Chondrocyte (in vitro differentiated cells): ENCODE results near the gene PLB1. TPM values are rescaled to one million over a fixed set of nuclear protein-coding genes. Genes with fewer than 3 reads are reported as not detected.
A peak's percentile ranks its signal among the peaks of the same experiment; 100 is the strongest.

Experiments
- DNase-seq: peaks from one replicate; pipeline ENCODE4 v3.0.0; 2021; ENCODE audit warnings: mixed read lengths, low spot score
- H3K27ac Mint-ChIP-seq: one replicate; pipeline ENCODE4 v1.8.0; 2021; ENCODE audit warnings: mild to moderate bottlenecking, moderate library complexity, mixed read lengths; ENCODE audit not compliant: unreplicated experiment
- H3K27me3 Mint-ChIP-seq: 2 replicates; pipeline ENCODE4 v1.8.0; 2021; ENCODE audit warnings: low read depth, mixed read lengths
- H3K36me3 Mint-ChIP-seq: 2 replicates; pipeline ENCODE4 v1.8.0; 2021; ENCODE audit warnings: low read depth, mixed read lengths
- H3K4me1 Mint-ChIP-seq: 2 replicates; pipeline ENCODE4 v1.8.0; 2021; ENCODE audit warnings: low read depth, mild to moderate bottlenecking, mixed read lengths
- H3K4me3 Mint-ChIP-seq: one replicate; pipeline ENCODE4 v1.8.0; 2021; ENCODE audit warnings: mild to moderate bottlenecking, moderate library complexity, mixed read lengths; ENCODE audit not compliant: unreplicated experiment
- H3K9me3 Mint-ChIP-seq: 2 replicates; pipeline ENCODE4 v1.8.0; 2021; ENCODE audit warnings: low read depth, mixed read lengths
- CTCF ChIP-seq: fragments of 200-600 bp; sonication (generic); IDR thresholded peaks from 2 replicates; pipeline ENCODE4 v1.5.0; 2021; ENCODE audit warnings: antibody characterized with exemption, mild to moderate bottlenecking, moderate library complexity
- total RNA-seq: library from RNA; stranded (reverse); gene quantifications from 3 replicates; pipeline ENCODE4 v1.2.1, GENCODE V29; 2021

The PLB1 gene
- total RNA-seq, 1 donor from 2014 or later = 4.4 TPM

GRCh38 chr2:28589746-28590463 lies 94.0 kb downstream of the PLB1 start:
- Mint-ChIP-seq H3K27me3 (no peaks in the 10 kb centered on the region), H3K36me3 (peaks cover 3% of the 10 kb centered on the region), H3K4me1 (peaks cover 34% of the 10 kb centered on the region), H3K4me3 (no peak overlapping the region), H3K9me3 (no peaks in the 10 kb centered on the region), H3K27ac (no peak overlapping the region)
- no peak for TF ChIP-seq CTCF
- DNase-seq = no peak

GRCh38 chr2:28590496-28591301 lies 94.8 kb downstream of the PLB1 start:
- Mint-ChIP-seq H3K27me3 (no peaks in the 10 kb centered on the region), H3K27ac (no peak overlapping the region), H3K4me3 (no peak overlapping the region), H3K4me1 (peaks cover 30% of the 10 kb centered on the region), H3K9me3 (no peaks in the 10 kb centered on the region), H3K36me3 (peaks cover 3% of the 10 kb centered on the region)
- no peak for TF ChIP-seq CTCF
- DNase-seq = peak; percentile 59

DNA sequence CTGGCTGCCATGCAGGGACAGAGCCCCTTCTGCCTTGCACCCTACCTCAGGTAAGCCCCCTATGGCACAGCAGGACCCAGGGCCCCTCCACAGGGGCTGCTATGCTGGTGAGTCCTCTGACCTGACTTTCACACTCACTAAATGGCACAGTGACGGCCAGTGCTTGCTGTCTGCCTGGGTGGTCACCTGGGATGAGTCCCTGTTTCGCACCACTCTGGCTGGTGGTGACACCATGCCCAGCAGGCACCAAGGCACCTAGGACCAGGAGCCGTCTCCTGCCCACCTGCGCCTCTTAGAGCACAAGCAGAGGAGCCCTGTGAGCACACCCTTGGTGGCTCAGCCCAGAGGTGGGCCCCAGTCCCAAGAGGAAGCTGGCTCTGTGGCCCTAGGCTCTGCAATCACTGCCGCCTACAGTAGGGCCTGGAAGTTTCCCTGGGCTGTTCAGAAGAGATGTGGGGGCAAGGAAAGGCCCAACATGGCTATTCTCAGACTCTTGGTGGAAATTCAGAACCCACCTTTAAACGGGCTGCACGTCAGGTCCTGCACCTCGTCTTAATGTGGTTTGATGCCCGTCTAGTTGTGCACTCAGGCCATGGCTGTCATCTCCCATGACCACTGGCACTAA lies 96.0 kb downstream of the PLB1 start:
- peaks cover 35% of the 10 kb centered on the region for H3K4me1 Mint-ChIP-seq
- no peak overlapping the region for H3K27ac Mint-ChIP-seq
- no peak for TF ChIP-seq CTCF
- peak; percentile 65 for DNase-seq
- H3K27me3 Mint-ChIP-seq = no peaks in the 10 kb centered on the region
- peaks cover 3% of the 10 kb centered on the region for H3K36me3 Mint-ChIP-seq
- peaks cover under 1% of the 10 kb centered on the region for H3K9me3 Mint-ChIP-seq
- H3K4me3 Mint-ChIP-seq = no peak overlapping the region

DNA sequence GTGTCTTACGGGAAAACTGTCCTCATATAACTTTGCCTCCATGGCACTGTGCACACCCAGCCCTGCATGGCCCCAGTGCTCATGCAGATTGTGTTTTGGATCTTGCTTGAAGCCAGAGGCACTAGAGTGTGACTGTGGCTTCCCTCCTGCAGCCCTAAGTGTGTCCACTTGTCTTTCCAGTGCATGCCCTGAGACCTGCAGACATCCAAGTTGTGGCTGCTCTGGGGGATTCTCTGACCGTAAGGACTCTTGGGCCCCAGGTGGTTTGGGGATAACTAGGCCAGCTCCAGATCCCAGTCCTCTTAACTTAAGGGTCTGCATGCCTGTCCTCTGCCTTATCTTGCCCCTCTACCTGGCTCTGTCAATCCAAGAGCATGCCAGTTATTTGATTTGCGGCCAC lies 96.6 kb downstream of the PLB1 start:
- Mint-ChIP-seq H3K4me1 (peaks cover 38% of the 10 kb centered on the region), H3K36me3 (peaks cover 3% of the 10 kb centered on the region), H3K4me3 (no peak overlapping the region), H3K9me3 (peaks cover 2% of the 10 kb centered on the region), H3K27ac (no peak overlapping the region), H3K27me3 (no peaks in the 10 kb centered on the region)
- no peak for TF ChIP-seq CTCF
- no peak for DNase-seq

DNA sequence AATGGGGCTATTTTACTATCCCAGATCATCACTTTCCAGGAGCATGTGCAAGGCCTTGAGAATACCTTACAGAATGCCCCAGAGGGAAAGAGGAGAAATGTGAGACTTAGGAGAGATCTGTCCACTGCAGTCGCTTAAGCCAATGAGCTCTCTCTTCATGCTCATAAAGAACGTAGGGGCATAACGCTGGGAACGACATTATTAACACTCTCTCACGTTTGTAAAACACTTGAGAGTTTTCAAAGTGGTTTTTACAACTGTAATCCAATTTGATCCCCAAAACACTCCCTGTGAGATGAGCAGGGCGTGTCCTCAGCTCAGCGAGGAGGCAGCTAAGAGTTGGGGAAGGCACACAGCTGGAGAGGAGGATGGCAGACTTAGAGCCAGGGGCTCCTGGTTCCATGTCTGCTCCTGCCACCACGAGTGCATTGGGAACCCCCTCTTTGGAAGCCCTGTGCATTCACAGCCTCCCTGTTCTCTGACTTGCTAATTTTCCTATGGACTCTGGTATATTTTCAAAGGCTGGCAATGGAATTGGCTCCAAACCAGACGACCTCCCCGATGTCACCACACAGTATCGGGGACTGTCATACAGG lies 97.4 kb downstream of the PLB1 start:
- no peaks in the 10 kb centered on the region for H3K27me3 Mint-ChIP-seq
- H3K9me3 Mint-ChIP-seq = peaks cover 2% of the 10 kb centered on the region
- no peak overlapping the region for H3K27ac Mint-ChIP-seq
- H3K36me3 Mint-ChIP-seq = peaks cover 3% of the 10 kb centered on the region
- TF ChIP-seq CTCF = no peak
- peaks cover 31% of the 10 kb centered on the region for H3K4me1 Mint-ChIP-seq
- DNase-seq = no peak
- no peak overlapping the region for H3K4me3 Mint-ChIP-seq
